Activated CD4-positive, alpha-beta T cell treated with anti-CD3 and anti-CD28 coated beads, Interleukin-2, amount 10 ng/mL, durations not matched to agents 7 days and 5 days (primary cell): ENCODE measurements around the gene WDR90. TPM values are rescaled to one million over a fixed set of nuclear protein-coding genes. Genes with fewer than 3 reads are reported as not detected.

Experiments used
- CTCF ChIA-PET: fragments of 350-600 bp; sonication (Branson Sonifier 250); formaldehyde crosslinking; loops from one replicate; lab custom pipeline; 2021; ENCODE audit warnings: antibody characterized with exemption; lab: Charles Lee
- POLR2A ChIA-PET: fragments of 350-600 bp; sonication (Branson Sonifier 250); formaldehyde crosslinking; loops from one replicate; lab custom pipeline; 2021; ENCODE audit warnings: antibody characterized with exemption; lab: Charles Lee
- DNase-seq: peaks from one replicate; pipeline ENCODE4 v3.0.0-alpha.2; 2020
- H3K27ac Mint-ChIP-seq: one replicate; pipeline ENCODE4 v1.8.0; 2021; ENCODE audit warnings: mild to moderate bottlenecking, moderate library complexity, mixed read lengths
- H3K27me3 Mint-ChIP-seq: one replicate; pipeline ENCODE4 v1.8.0; 2021; ENCODE audit warnings: mixed read lengths
- H3K36me3 Mint-ChIP-seq: one replicate; pipeline ENCODE4 v1.8.0; 2021; ENCODE audit warnings: low read depth, mixed read lengths
- H3K4me1 Mint-ChIP-seq: one replicate; pipeline ENCODE4 v1.8.0; 2021; ENCODE audit warnings: mixed read lengths
- H3K4me3 Mint-ChIP-seq: one replicate; pipeline ENCODE4 v1.8.0; 2021; ENCODE audit warnings: mild to moderate bottlenecking, moderate library complexity, mixed read lengths
- H3K9me3 Mint-ChIP-seq: one replicate; pipeline ENCODE4 v1.8.0; 2021; ENCODE audit warnings: mixed read lengths
- total RNA-seq, 2 experiments: library from RNA; stranded (reverse); gene quantifications; one replicate each; pipeline ENCODE4 v1.2.3, GENCODE V29; 2021

WDR90 gene
- total RNA-seq, 2 experiments from 2014 or later = 54.9 to 81.6 TPM

GRCh38 chr16:636206-637080, 12.7 kb upstream of the WDR90 start, which contains the start of gene METTL26:
METTL26 (minus strand) TSS chr16:636305; CDS start chr16:636290, 15 bp downstream.
- Mint-ChIP-seq H3K9me3 (no peaks in the 10 kb centered on the region), H3K4me1 (peaks cover 9% of the 10 kb centered on the region), H3K4me3 (peak within 1 kb of the TSS; percentile 95), H3K27me3 (peaks cover 4% of the 10 kb centered on the region), H3K36me3 (no peaks in the 10 kb centered on the region), H3K27ac (peak within 1 kb of the TSS; percentile 99)
- DNase-seq = peak; percentile 95
- ChIA-PET CTCF (interaction anchor here (0.9 to 1.7 kb wide), 8 partner anchors 10 to 105 kb away, joined by 3 to 7 read pairs (median 4); partner anchors contain the start of genes CIAO3, RHBDL1 and WDR90), POLR2A (interaction anchor here (0.7 to 0.8 kb wide), 4 partner anchors 48 to 1070 kb away, joined by 3 to 5 read pairs (median 3); partner anchors contain the start of gene MAPK8IP3)

DNA sequence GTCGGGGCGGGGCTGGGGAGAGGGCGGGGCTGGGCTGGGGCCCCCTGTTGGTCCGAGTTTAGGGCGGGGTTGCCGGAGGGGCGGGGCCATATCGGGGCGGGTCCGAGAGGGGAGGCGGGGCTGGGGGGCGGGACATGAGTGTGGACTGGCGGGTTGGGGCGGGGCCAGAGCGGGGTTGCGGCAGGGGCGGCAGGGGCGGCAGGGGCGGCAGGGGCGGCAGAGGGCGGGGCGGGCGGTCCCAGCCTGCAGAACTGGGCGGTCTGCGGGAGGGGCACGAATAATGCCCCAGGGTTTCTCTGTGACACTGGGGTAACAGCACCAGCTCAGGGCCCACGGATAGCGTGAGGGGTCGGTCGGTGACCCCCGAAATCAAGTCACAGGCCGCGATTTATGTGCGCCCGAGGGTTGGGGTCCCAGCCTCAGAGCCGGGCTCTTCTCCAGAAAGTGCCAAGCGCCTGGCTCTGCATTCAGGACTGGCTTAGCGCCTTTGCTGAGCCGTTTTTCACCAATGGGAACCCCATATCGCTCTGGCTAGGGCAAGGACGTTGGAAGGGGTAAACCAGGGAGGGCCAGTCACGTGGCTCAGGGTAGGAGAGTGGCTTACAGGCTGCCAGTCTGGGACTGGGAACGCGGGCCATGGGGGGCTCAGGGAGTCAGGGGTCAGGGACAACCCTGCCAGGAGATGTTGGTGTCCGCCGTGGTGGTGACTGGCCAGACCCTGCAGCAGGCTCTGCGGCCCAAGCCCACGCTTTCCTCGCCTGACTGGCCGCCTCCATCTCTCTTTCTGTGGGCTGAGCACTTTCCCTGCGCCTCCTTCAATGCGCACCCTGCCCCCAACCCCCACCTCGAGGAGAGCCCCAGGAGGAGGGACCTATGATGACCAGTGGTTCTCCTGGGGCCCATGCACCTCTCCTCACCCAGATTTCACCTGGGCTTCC, 11.8 kb upstream of the WDR90 start:
- CTCF ChIA-PET = interaction anchor here (0.9 to 1.7 kb wide), 8 partner anchors 11 to 104 kb away, joined by 3 to 7 read pairs (median 4); partner anchors contain the start of genes CIAO3, RHBDL1 and WDR90
- POLR2A ChIA-PET = interaction anchor here (0.7 kb wide), 1 partner anchor 1069 kb away, joined by 5 read pairs; the partner anchor contains the start of gene MAPK8IP3
- DNase-seq = peak; percentile 89
- no peaks in the 10 kb centered on the region for H3K36me3 Mint-ChIP-seq
- peaks cover 4% of the 10 kb centered on the region for H3K27me3 Mint-ChIP-seq
- H3K27ac Mint-ChIP-seq = peak overlapping the region; percentile 99
- peak overlapping the region; percentile 95 for H3K4me3 Mint-ChIP-seq
- peaks cover 9% of the 10 kb centered on the region for H3K4me1 Mint-ChIP-seq
- no peaks in the 10 kb centered on the region for H3K9me3 Mint-ChIP-seq

DNA sequence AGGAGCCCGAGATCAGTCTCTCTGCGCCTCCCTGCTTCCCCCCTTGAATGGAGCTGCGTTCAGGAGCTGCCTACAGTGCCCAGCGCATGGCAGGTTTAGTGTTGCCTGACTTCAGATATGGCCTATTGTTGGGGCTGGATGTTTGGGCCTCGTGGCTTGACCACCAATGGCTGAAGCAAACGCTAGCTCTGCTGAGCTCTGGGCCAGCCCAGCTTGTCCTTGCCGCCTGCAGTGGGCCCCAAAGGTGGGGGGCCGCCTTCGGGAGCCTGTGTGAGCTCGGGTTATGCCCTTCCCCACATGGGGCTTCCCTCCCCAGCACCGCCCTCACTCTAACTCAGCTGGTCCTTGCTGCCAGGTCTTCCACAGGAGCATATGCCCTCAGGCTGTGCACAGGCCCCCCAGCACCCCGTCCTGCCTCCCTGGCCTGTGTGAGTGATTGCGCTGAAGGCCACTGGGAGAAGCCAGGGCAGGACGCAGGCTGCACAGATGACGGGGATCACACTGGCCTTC, 11.1 kb upstream of the WDR90 start:
- peaks cover 4% of the 10 kb centered on the region for H3K27me3 Mint-ChIP-seq
- no peaks in the 10 kb centered on the region for H3K36me3 Mint-ChIP-seq
- CTCF ChIA-PET = no interaction called here
- H3K9me3 Mint-ChIP-seq = no peaks in the 10 kb centered on the region
- no peak for DNase-seq
- H3K27ac Mint-ChIP-seq = no peak overlapping the region
- POLR2A ChIA-PET = no interaction called here
- peaks cover 14% of the 10 kb centered on the region for H3K4me1 Mint-ChIP-seq
- H3K4me3 Mint-ChIP-seq = peak overlapping the region; percentile 7

GRCh38 chr16:638836-639235, 10.3 kb upstream of the WDR90 start:
- H3K4me3 Mint-ChIP-seq = no peak overlapping the region
- no peak for DNase-seq

DNA sequence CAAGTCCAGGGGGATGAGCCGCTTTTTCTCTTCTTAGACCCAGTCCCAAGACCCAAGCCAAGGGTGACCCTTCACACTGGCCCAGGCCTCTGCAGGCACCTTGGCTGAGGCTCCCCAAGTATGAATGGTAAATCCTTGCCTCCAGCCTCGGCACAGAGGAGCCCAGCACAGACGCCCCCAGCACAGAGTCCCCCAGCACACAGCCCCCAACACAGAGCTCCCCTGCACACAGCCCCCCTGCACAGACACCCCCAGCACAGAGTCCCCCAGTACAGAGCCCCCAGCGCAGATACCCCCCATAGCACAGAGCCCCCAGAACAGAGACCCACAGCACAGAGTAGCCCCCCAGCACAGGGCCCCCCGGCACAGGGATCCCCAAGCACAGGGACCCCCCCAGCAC, 8.6 kb upstream of the WDR90 start:
- Mint-ChIP-seq H3K9me3 (no peaks in the 10 kb centered on the region), H3K36me3 (no peaks in the 10 kb centered on the region), H3K27me3 (peaks cover 4% of the 10 kb centered on the region), H3K4me3 (peak overlapping the region; percentile 35), H3K4me1 (peaks cover 23% of the 10 kb centered on the region), H3K27ac (peak overlapping the region; percentile 33)
- DNase-seq = no peak
- ChIA-PET POLR2A (no interaction called here), CTCF (no interaction called here)

More at GRCh38 chr16:638836-639235, 10.3 kb upstream of the WDR90 start:
- POLR2A ChIA-PET = no interaction called here
- Mint-ChIP-seq H3K27me3 (peaks cover 4% of the 10 kb centered on the region), H3K4me1 (peaks cover 16% of the 10 kb centered on the region), H3K9me3 (no peaks in the 10 kb centered on the region), H3K36me3 (no peaks in the 10 kb centered on the region), H3K27ac (no peak overlapping the region)
- CTCF ChIA-PET = no interaction called here

DNA sequence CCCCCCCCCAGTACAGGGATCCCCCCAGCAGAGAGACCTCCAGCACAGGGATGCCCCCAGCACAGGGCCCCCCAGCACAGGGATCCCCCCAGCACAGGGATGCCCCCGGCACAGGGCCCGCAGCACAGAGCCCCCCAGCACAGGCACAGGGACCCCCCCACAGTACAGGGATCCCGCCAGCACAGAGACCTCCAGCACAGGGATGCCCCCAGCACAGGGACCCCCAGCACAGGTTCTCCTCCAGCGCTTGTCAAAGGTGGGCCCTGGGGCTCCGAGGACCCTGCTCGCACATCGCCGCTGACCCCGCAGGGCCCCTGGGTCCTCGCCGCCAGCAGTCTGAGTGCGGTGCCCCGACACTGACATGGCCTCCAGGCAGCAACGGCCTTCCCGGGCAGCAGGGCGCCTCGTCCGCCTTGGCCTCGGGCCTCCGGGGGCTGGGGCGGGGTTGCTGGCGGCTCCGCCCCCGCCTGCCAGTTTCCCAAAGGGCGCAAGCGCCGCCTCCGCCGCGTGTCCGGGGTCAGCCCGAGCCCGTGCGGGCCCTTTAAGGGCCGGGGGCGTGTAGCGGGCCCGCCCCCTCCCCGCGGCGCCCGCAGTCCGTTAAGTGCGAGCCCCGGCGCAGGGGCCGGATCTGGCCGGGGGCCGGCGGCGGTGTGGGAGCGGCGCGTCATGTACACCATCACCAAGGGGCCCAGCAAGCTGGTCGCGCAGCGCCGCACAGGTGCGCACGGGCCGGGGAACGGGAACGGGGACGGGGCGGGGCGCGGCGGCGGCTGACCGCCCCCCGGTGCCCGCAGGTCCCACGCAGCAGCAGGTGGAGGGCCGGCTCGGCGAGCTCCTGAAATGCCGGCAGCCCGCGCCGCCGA, 7.6 kb upstream of the WDR90 start, which contains the start of gene MCRIP2:
TSS of gene MCRIP2 (plus strand) at position 503 of the 863 bp plus-strand sequence. CDS start at position 667, 164 bp downstream.
- ChIA-PET POLR2A (interaction anchor here (0.5 kb wide), 1 partner anchor 1896 kb away, joined by 3 read pairs; the partner anchor contains the start of gene PDPK1), CTCF (interaction anchor here (1.0 kb wide), 1 partner anchor 15 kb away, joined by 3 read pairs; no protein-coding TSS in a partner anchor)
- H3K27ac Mint-ChIP-seq = peak within 1 kb of the TSS; percentile 33
- H3K9me3 Mint-ChIP-seq = no peaks in the 10 kb centered on the region
- H3K4me3 Mint-ChIP-seq = peak within 1 kb of the TSS; percentile 67
- peaks cover 3% of the 10 kb centered on the region for H3K27me3 Mint-ChIP-seq
- DNase-seq = peak; percentile 68
- peaks cover 20% of the 10 kb centered on the region for H3K4me1 Mint-ChIP-seq
- no peaks in the 10 kb centered on the region for H3K36me3 Mint-ChIP-seq

- H3K27me3 Mint-ChIP-seq = no peaks in the 10 kb centered on the region
- H3K36me3 Mint-ChIP-seq = no peaks in the 10 kb centered on the region
- H3K9me3 Mint-ChIP-seq = no peaks in the 10 kb centered on the region
- H3K4me1 Mint-ChIP-seq = peaks cover 17% of the 10 kb centered on the region
- CTCF ChIA-PET = interaction anchor here (1.0 kb wide), 1 partner anchor 14 kb away, joined by 3 read pairs; no protein-coding TSS in a partner anchor
- POLR2A ChIA-PET = interaction anchor here (0.5 to 0.7 kb wide), 2 partner anchors 425 to 1895 kb away, joined by 3 read pairs; partner anchors contain the start of gene PDPK1
- peak overlapping the region; percentile 67 for H3K4me3 Mint-ChIP-seq
- H3K27ac Mint-ChIP-seq = peak overlapping the region; percentile 25
- peak; percentile 31 for DNase-seq
These were observed 6.7 kb upstream of the WDR90 start for GRCh38 chr16:642189-643049.

DNA sequence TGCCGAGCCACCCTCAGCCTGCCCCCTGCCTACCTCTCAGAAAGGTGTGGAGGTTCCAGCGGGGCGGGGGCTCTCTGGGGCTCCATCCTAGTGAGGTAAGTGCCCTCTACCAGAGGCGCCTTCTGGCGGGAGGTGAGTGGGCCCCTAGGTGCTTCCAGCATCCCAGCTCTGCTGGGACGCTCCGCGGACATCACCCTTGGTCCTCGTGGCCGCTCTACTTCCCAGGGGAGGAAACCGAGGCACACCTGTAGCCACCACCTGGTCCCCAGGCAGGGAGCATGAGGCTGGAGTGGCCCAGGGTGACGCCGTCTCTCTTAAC, 6.2 kb upstream of the WDR90 start:
- Mint-ChIP-seq H3K36me3 (no peaks in the 10 kb centered on the region), H3K9me3 (no peaks in the 10 kb centered on the region), H3K4me1 (peaks cover 19% of the 10 kb centered on the region), H3K4me3 (peak overlapping the region; percentile 67), H3K27me3 (no peaks in the 10 kb centered on the region), H3K27ac (peak overlapping the region; percentile 25)
- ChIA-PET POLR2A (no interaction called here), CTCF (interaction anchor here (1.0 kb wide), 1 partner anchor 14 kb away, joined by 3 read pairs; no protein-coding TSS in a partner anchor)
- no peak for DNase-seq

DNA sequence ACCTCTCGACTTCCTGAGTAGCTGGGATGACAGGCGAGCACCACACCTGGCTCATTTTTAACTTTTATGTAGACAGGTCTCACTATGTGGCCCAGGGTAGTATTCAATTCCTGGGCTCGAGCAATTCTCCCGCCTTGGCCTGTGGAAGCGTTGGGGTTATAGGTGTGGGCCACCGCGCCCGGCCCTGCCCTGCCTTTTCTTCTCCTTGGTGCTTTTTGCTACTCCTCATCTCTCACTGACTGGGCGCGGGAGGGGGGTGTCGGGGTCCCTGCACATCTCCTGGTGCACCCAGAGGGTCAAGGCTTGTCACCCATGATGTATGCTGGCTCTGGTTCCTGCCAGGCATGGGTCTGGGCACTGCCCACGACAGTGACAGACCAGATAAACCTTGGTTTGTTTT, 4.6 kb upstream of the WDR90 start:
- CTCF ChIA-PET = no interaction called here
- Mint-ChIP-seq H3K27me3 (no peaks in the 10 kb centered on the region), H3K27ac (peak overlapping the region; percentile 19), H3K4me1 (peaks cover 26% of the 10 kb centered on the region), H3K36me3 (no peaks in the 10 kb centered on the region), H3K9me3 (no peaks in the 10 kb centered on the region), H3K4me3 (peak overlapping the region; percentile 25)
- no peak for DNase-seq
- POLR2A ChIA-PET = no interaction called here

GRCh38 chr16:645852-646678, 3.1 kb upstream of the WDR90 start:
- ChIA-PET POLR2A (no interaction called here), CTCF (no interaction called here)
- no peaks in the 10 kb centered on the region for H3K27me3 Mint-ChIP-seq
- H3K4me1 Mint-ChIP-seq = peaks cover 30% of the 10 kb centered on the region
- H3K27ac Mint-ChIP-seq = no peak overlapping the region
- H3K4me3 Mint-ChIP-seq = no peak overlapping the region
- no peak for DNase-seq
- H3K36me3 Mint-ChIP-seq = no peaks in the 10 kb centered on the region
- no peaks in the 10 kb centered on the region for H3K9me3 Mint-ChIP-seq
